ENCODE results near the gene DTX1. TPM values are rescaled to one million over a fixed set of nuclear protein-coding genes. Genes with fewer than 3 reads are reported as not detected.

DTX1 gene
- total and polyA plus RNA-seq, 2 donors (not counting 3 experiments of a cell fraction or from before 2014, with no cell fraction given), result 0.06 to 0.22 TPM

DNA sequence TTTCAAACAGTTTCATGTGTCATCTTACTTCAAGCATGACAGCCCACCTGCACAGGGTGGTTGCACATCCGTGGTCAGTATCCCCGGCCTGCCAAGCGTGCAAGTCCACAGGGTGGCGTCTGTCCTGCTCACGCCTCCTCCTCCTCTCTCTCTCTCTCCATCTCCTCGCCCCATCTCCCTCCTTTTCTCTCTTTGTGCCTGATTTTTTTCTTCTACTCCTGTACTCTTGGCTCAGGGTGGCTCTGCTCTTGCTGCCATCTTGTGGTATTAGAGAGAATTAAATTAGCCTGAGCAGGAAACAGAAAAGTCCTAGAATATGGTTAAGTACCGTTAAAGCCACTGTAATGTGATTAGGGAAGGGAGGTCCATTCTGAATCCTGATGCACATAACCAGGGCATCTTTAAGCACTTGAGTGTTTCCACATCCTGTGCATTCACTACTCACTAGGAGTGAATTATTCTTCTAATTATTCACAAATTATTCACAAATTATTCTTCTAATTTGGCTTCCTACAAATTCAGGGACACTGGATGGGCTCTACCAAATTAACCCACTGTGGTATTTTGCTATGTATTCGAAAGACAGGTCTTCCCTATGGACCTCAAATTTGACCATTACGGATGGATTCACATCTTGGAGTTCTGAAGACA is 25.5 kb upstream of the DTX1 start:
- no peak overlapping the region for H3K4me2 ChIP-seq (ENCODE audit: insufficient read depth, low read length)
- H3K36me3 ChIP-seq (ENCODE audit: control insufficient read depth in 2 of 2, extremely low read depth in 1 of 2, insufficient read depth in 2 of 2, low read length in 2 of 2), result no peaks in the 10 kb centered on the region
- no peaks in the 10 kb centered on the region for H4K20me1 ChIP-seq (replicated peaks; ENCODE audit: control insufficient read depth, extremely low read depth, insufficient read depth, low read length)
- POLR2A ChIA-PET, result no interaction called here
- BruUV-seq (replicated peaks), result no TSS peak
- no peak overlapping the region for H3K27ac ChIP-seq (ENCODE audit: insufficient read depth, low read depth, low read length)
- H3K9ac ChIP-seq (replicated peaks; ENCODE audit: extremely low read depth, insufficient read depth, low read length), result no peak overlapping the region
- peak; percentile 77 for DNase-seq (ENCODE audit: low read depth, low spot score)
- no peak overlapping the region for H3K4me3 ChIP-seq (replicated peaks in 1 of 3; ENCODE audit: insufficient read depth in 1 of 3, low read depth in 1 of 3, low read length in 3 of 3)
- no peaks in the 10 kb centered on the region for H3K9me1 ChIP-seq (replicated peaks; ENCODE audit: control insufficient read depth, extremely low read depth, insufficient read depth, low read length)
- peak; percentile 83 for FAIRE-seq
- H2AFZ ChIP-seq (ENCODE audit: low read depth, low read length), result no peak overlapping the region
- dilution Hi-C loops (cut with MboI; ENCODE audit: extremely low pct_ligation_motif_present, low sequenced_read_pairs) (no loop called here), intact Hi-C loops (cut with micrococcal nuclease) (loop anchor here (1.0 kb wide), 3 partner anchors 25 to 131 kb away; no protein-coding TSS in a partner anchor)
- TF ChIP-seq, protein P1, sequence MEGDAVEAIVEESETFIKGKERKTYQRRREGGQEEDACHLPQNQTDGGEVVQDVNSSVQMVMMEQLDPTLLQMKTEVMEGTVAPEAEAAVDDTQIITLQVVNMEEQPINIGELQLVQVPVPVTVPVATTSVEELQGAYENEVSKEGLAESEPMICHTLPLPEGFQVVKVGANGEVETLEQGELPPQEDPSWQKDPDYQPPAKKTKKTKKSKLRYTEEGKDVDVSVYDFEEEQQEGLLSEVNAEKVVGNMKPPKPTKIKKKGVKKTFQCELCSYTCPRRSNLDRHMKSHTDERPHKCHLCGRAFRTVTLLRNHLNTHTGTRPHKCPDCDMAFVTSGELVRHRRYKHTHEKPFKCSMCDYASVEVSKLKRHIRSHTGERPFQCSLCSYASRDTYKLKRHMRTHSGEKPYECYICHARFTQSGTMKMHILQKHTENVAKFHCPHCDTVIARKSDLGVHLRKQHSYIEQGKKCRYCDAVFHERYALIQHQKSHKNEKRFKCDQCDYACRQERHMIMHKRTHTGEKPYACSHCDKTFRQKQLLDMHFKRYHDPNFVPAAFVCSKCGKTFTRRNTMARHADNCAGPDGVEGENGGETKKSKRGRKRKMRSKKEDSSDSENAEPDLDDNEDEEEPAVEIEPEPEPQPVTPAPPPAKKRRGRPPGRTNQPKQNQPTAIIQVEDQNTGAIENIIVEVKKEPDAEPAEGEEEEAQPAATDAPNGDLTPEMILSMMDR (IDR thresholded peaks at IDR 0.05; ENCODE audit: extremely low read depth in 1 of 2, insufficient read depth in 1 of 2, low read depth in 1 of 2, low read length in 2 of 2), result peak; percentile 58 to 65
- TF ChIP-seq JUN (IDR thresholded peaks at IDR 0.05; ENCODE audit: borderline replicate concordance, insufficient read depth, insufficient read length, low read depth), result no peak
- no peaks in the 10 kb centered on the region for H3K9me3 ChIP-seq (replicated peaks; ENCODE audit: control insufficient read depth, insufficient read depth, low read length)
- CTCF ChIA-PET, result interaction anchor here (1.0 to 3.1 kb wide), 12 partner anchors 11 to 395 kb away, joined by 3 to 170 read pairs (median 8); partner anchors contain the start of gene OAS1
- H3K79me2 ChIP-seq (ENCODE audit: control insufficient read depth, insufficient read depth, low read length), result no peaks in the 10 kb centered on the region
- no peaks in the 10 kb centered on the region for H3K27me3 ChIP-seq (ENCODE audit: control insufficient read depth in 2 of 2, insufficient read depth in 2 of 2, low read length in 2 of 2)
- H3K4me1 ChIP-seq (ENCODE audit: control insufficient read depth, extremely low read depth, insufficient read depth, low read length), result no peaks in the 10 kb centered on the region

DNA sequence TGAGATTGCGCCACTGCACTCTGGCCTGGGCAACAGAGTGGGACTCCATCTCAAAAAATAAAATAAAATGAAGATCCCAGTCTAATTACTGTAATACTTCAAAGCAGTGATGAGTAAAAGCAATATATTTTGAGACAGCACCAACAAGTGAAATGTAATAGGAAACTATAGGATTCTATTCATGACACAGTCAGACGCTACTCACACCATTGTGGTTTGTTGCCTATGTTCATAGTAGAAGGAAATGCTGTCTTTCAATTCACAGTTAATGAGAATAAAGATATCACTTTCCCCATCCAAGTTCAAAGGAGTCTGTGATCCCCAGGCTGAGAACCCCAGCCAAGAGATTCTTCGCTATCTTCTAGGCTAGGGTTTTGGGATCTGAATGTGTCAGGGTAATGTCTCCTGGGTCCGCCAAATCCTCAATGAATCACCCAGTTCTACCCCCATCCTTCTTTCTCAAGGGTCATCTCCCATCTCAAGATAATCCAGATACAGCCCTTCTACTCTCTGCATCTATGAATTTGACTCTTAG is 16.6 kb upstream of the DTX1 start:
- BruUV-seq (replicated peaks), result no TSS peak
- dilution Hi-C loops (cut with MboI; ENCODE audit: extremely low pct_ligation_motif_present, low sequenced_read_pairs), result no loop called here

More for the DNA sequence above, 16.6 kb upstream of the DTX1 start:
- no peak overlapping the region for H3K9ac ChIP-seq (replicated peaks; ENCODE audit: extremely low read depth, insufficient read depth, low read length)
- peaks cover 12% of the 10 kb centered on the region for H3K4me1 ChIP-seq (ENCODE audit: control insufficient read depth, extremely low read depth, insufficient read depth, low read length)
- intact Hi-C loops (cut with micrococcal nuclease), result loop anchor here (2.0 kb wide), 2 partner anchors 33 to 201 kb away; no protein-coding TSS in a partner anchor
- H3K36me3 ChIP-seq (ENCODE audit: control insufficient read depth in 2 of 2, extremely low read depth in 1 of 2, insufficient read depth in 2 of 2, low read length in 2 of 2), result no peaks in the 10 kb centered on the region
- H3K79me2 ChIP-seq (ENCODE audit: control insufficient read depth, insufficient read depth, low read length), result no peaks in the 10 kb centered on the region
- no peak overlapping the region for H3K4me3 ChIP-seq (replicated peaks in 1 of 3; ENCODE audit: insufficient read depth in 1 of 3, low read depth in 1 of 3, low read length in 3 of 3)
- H3K27ac ChIP-seq (ENCODE audit: insufficient read depth, low read depth, low read length), result peak overlapping the region; percentile 20
- H2AFZ ChIP-seq (ENCODE audit: low read depth, low read length), result peak overlapping the region; percentile 55
- CTCF ChIA-PET, result interaction anchor here (1.0 to 1.6 kb wide), 3 partner anchors 34 to 47 kb away, joined by 4 to 12 read pairs (median 6); no protein-coding TSS in a partner anchor
- FAIRE-seq (no peak), DNase-seq (ENCODE audit: low read depth, low spot score) (no peak)
- H4K20me1 ChIP-seq (replicated peaks; ENCODE audit: control insufficient read depth, extremely low read depth, insufficient read depth, low read length), result no peaks in the 10 kb centered on the region
- TF ChIP-seq POLR2A (IDR thresholded peaks at IDR 0.05; ENCODE audit: low read depth, low read length) (peak; percentile 2), JUN (IDR thresholded peaks at IDR 0.05; ENCODE audit: borderline replicate concordance, insufficient read depth, insufficient read length, low read depth) (no peak)
- H3K9me3 ChIP-seq (replicated peaks; ENCODE audit: control insufficient read depth, insufficient read depth, low read length), result no peaks in the 10 kb centered on the region
- POLR2A ChIA-PET, result no interaction called here
- H3K27me3 ChIP-seq (ENCODE audit: control insufficient read depth in 2 of 2, insufficient read depth in 2 of 2, low read length in 2 of 2), result peaks cover 0 to under 1% of the 10 kb centered on the region in 2 experiments
- H3K4me2 ChIP-seq (ENCODE audit: insufficient read depth, low read length), result peak overlapping the region; percentile 13
- no peaks in the 10 kb centered on the region for H3K9me1 ChIP-seq (replicated peaks; ENCODE audit: control insufficient read depth, extremely low read depth, insufficient read depth, low read length)
